Measurements from ENCODE around the gene CRACR2A.

DNA sequence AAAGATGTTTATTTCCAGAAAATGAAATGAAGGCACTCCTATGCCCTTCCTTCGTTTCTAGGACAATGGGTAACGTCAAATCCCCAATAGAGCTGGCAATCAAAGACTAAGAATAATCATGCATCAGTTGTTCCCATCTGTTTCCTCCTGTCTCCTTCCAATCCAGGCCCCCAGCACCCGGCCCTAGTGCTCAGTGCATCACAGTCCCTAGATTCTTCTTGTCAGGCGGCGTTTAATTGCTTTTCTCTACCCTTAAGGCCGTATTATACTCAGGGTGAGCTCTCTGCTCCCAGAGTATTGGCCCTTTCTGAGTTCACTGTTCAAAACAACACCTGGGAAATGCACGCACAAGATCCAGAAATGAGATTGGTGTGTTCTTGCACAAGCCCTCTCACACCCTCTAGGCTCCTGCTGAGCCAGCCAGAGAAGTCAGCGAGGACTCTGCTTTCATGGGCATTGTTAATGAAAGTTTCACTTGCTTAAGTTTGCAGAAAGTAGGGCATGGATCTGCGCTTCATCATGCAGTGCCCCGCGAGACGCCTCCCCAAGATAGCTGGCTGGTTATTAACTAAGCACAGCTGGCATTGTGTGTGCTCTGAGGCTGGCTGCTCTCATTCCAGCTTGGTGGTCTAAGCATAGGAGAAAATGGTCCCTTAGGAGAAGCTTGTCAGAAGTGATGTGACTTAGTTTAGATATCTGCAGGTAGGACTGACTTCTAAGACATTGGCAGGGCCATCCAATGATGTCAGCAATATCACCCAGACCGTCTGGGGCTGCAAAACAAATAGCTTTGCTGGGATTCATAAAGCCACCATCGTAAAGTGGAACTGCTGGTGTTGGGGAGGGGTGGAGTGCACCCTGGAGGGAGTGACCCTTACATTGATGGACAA, 28.7 kb downstream of the CRACR2A start:
- no peak for TF ChIP-seq CTCF (IDR thresholded peaks at IDR 0.05)
- no peak for TF ChIP-seq POLR2A (IDR thresholded peaks at IDR 0.05)
